Measurements from ENCODE around the gene POPDC2. TPM values are rescaled to one million over a fixed set of nuclear protein-coding genes. Genes with fewer than 3 reads are reported as not detected.

Gene POPDC2
- polyA plus RNA-seq, 4 donors = 2.7 to 8.4 (median 4.5) TPM

Other genes with a start within 250 kb of the POPDC2 start
- gene TMEM39A, start 197.0 kb downstream of the POPDC2 start, polyA plus RNA-seq (ENCODE audit: insufficient read length in 4 of 4) = 10 to 100 TPM; 47.5 to 81.1 (median 56.8) TPM
- gene POGLUT1, start 191.6 kb downstream of the POPDC2 start, polyA plus RNA-seq (ENCODE audit: insufficient read length in 4 of 4) = 10 to 100 TPM; 19.5 to 29.2 (median 27.0) TPM
- 100 to 1,000 TPM in 3 of 4 donors, 10 to 100 TPM in 1; 70.0 to 119 (median 109) TPM for gene TIMMDC1, start 162.0 kb downstream of the POPDC2 start, polyA plus RNA-seq (ENCODE audit: insufficient read length in 4 of 4)
- gene CD80, start 101.0 kb downstream of the POPDC2 start, polyA plus RNA-seq (ENCODE audit: insufficient read length in 4 of 4) = under 1 TPM; 0.12 to 0.45 (median 0.30) TPM
- gene ADPRH, start 81.1 kb downstream of the POPDC2 start, polyA plus RNA-seq (ENCODE audit: insufficient read length in 4 of 4) = 1 to 10 TPM; 3.2 to 6.8 (median 6.5) TPM
- gene PLA1A, start 62.7 kb downstream of the POPDC2 start, polyA plus RNA-seq (ENCODE audit: insufficient read length in 4 of 4) = 1 to 10 TPM in 3 of 4 donors, under 1 TPM in 1; 0.35 to 7.6 (median 7.2) TPM
- gene COX17, start 16.8 kb upstream of the POPDC2 start, polyA plus RNA-seq (ENCODE audit: insufficient read length in 4 of 4) = 10 to 100 TPM; 20.7 to 64.0 (median 48.0) TPM
- 10 to 100 TPM in 3 of 4 donors, 1 to 10 TPM in 1; 5.1 to 33.5 (median 25.6) TPM for gene CFAP91, start 42.4 kb upstream of the POPDC2 start, polyA plus RNA-seq (ENCODE audit: insufficient read length in 4 of 4)
- gene NR1I2, start 121.5 kb upstream of the POPDC2 start, polyA plus RNA-seq (ENCODE audit: insufficient read length in 4 of 4) = 1 to 10 TPM in 1 of 4 donors, under 1 TPM in 3; 0.18 to 1.1 (median 0.67) TPM